PC-9 (cell line): Measurements from ENCODE around the gene ADRA2B. TPM values are rescaled to one million over a fixed set of nuclear protein-coding genes. Genes with fewer than 3 reads are reported as not detected.
"Not testable (repeated sequence)": the region's sequence is repeated elsewhere in the genome, so short reads cannot be mapped to it uniquely, and the experiment has no call there.

Source experiments
- BruUV-seq: library from RNA; stranded (reverse); fragments of 400-500 nt; replicated peaks from 2 replicates; lab custom pipeline; 2021; lab: Mats Ljungman, UMichigan
- CTCF ChIA-PET: fragments of 300-600 bp; sonication (Branson Sonifier 250); formaldehyde crosslinking; loops from one replicate; lab custom pipeline; 2022; ENCODE audit warnings: antibody characterized with exemption; lab: Charles Lee
- POLR2A ChIA-PET: fragments of 300-600 bp; sonication (Branson Sonifier 250); formaldehyde crosslinking; loops from one replicate; lab custom pipeline; 2022; ENCODE audit warnings: antibody characterized with exemption; ENCODE audit not compliant: unreplicated experiment; lab: Charles Lee
- DNase-seq, 2 experiments: peaks; one replicate each; pipeline versions ENCODE4 v3.0.0 to v3.0.0-alpha.2; 2015 to 2022; ENCODE audit warnings: mixed read lengths in 1 of 2
- H2AFZ ChIP-seq: fragments of 200-600 bp; sonication (generic); 2 replicates; pipeline ENCODE4 v1.8.1; 2017; ENCODE audit warnings: antibody characterized with exemption
- H3F3A ChIP-seq: fragments of 200-600 bp; sonication (generic); 2 replicates; pipeline ENCODE4 v1.8.1; 2017; ENCODE audit warnings: antibody characterized with exemption, mild to moderate bottlenecking, low read depth; ENCODE audit not compliant: insufficient read depth
- H3K27ac ChIP-seq: fragments of 200-600 bp; sonication (generic); 2 replicates; pipeline ENCODE4 v1.6.1; 2016; ENCODE audit warnings: mixed run types
- H3K27me3 ChIP-seq: fragments of 200-600 bp; sonication (generic); 2 replicates; pipeline ENCODE4 v1.6.1; 2016; ENCODE audit warnings: low read depth, mixed run types; ENCODE audit not compliant: insufficient read depth
- H3K36me3 ChIP-seq: fragments of 200-600 bp; sonication (generic); 2 replicates; pipeline ENCODE4 v1.6.1; 2016; ENCODE audit warnings: low read depth, mixed run types
- H3K4me1 ChIP-seq: fragments of 200-600 bp; sonication (generic); replicated peaks from 2 replicates; pipeline ENCODE4 v1.6.1; 2016; ENCODE audit warnings: mixed run types; ENCODE audit not compliant: insufficient read depth
- H3K4me2 ChIP-seq: fragments of 200-600 bp; sonication (generic); 2 replicates; pipeline ENCODE4 v1.6.1; 2017; ENCODE audit warnings: mixed run types
- H3K4me3 ChIP-seq: fragments of 200-600 bp; sonication (generic); 2 replicates; pipeline ENCODE4 v1.6.1; 2016; ENCODE audit warnings: mixed run types
- H3K79me2 ChIP-seq: fragments of 200-600 bp; sonication (generic); 2 replicates; pipeline ENCODE4 v1.6.1; 2017; ENCODE audit warnings: low read depth, mixed run types
- H3K9me2 ChIP-seq: fragments of 200-600 bp; sonication (generic); 2 replicates; pipeline ENCODE4 v1.8.1; 2017; ENCODE audit warnings: mild to moderate bottlenecking; ENCODE audit not compliant: insufficient read depth
- H3K9me3 ChIP-seq: fragments of 200-600 bp; sonication (generic); 2 replicates; pipeline ENCODE4 v1.8.1; 2016; ENCODE audit warnings: low read depth; ENCODE audit not compliant: insufficient read depth
- H4K20me1 ChIP-seq: fragments of 200-600 bp; sonication (generic); 2 replicates; pipeline ENCODE4 v1.8.1; 2017; ENCODE audit not compliant: insufficient read depth
- CTCF ChIP-seq: fragments of 200-600 bp; sonication (generic); conservative IDR thresholded peaks from 2 replicates; pipeline ENCODE4 v1.6.1; 2017; ENCODE audit warnings: mixed run types, antibody characterized with exemption, mild to moderate bottlenecking, moderate library complexity
- EZH2 ChIP-seq: fragments of 200-600 bp; sonication (generic); IDR thresholded peaks from 2 replicates; pipeline ENCODE4 v1.8.0; 2017; ENCODE audit warnings: antibody characterized with exemption, low read depth
- intact Hi-C: fragments of 100-400 bp; cut with micrococcal nuclease; formaldehyde crosslinking; loops from one replicate; pipeline ENCODE4 v1.10.0; 2022; ENCODE audit not compliant: unreplicated experiment
- total RNA-seq: library from RNA; stranded (reverse); gene quantifications from 2 replicates; pipeline ENCODE4 v1.2.3, GENCODE V29; 2021

Gene ADRA2B
- total RNA-seq, 1 experiment from 2014 or later, result 0.26 TPM

GRCh38 chr2:96142217-96143113, 26.1 kb upstream of the ADRA2B start:
- no peak for TF ChIP-seq EZH2
- TF ChIP-seq CTCF, result no peak
- Histone ChIP-seq H3K4me2 (no peak overlapping the region), H2AFZ (no peak overlapping the region), H3K36me3 (no peaks in the 10 kb centered on the region; the same call in 1 of the 2 replicates), H3K27ac (no peak overlapping the region), H3F3A (peaks cover 19% of the 10 kb centered on the region; the same call in 1 of the 2 replicates), H3K27me3 (no peaks in the 10 kb centered on the region), H3K79me2 (peaks cover 12% of the 10 kb centered on the region; the same call in 1 of the 2 replicates), H4K20me1 (no peaks in the 10 kb centered on the region), H3K4me1 (peaks cover 19% of the 10 kb centered on the region), H3K9me2 (no peaks in the 10 kb centered on the region), H3K9me3 (no peaks in the 10 kb centered on the region), H3K4me3 (no peak overlapping the region)
- intact Hi-C loops, result no loop called here
- DNase-seq, result no peak
- CTCF ChIA-PET, result no interaction called here
- BruUV-seq, result no TSS peak
- POLR2A ChIA-PET, result no interaction called here

GRCh38 chr2:96141624-96141967, 25.2 kb upstream of the ADRA2B start:
- BruUV-seq, H3K4me3 ChIP-seq, H3K9me2 ChIP-seq, H4K20me1 ChIP-seq, intact Hi-C loops, CTCF ChIA-PET, H3K36me3 ChIP-seq, H3K27me3 ChIP-seq, H3K4me2 ChIP-seq, H3K9me3 ChIP-seq, H2AFZ ChIP-seq, H3K27ac ChIP-seq, DNase-seq: not testable (repeated sequence)
- Histone ChIP-seq H3K79me2 (peaks cover 12% of the 10 kb centered on the region; the same call in 1 of the 2 replicates), H3K4me1 (peaks cover 19% of the 10 kb centered on the region), H3F3A (peaks cover 19% of the 10 kb centered on the region; the same call in 1 of the 2 replicates)
- POLR2A ChIA-PET, result interaction anchor here (0.6 kb wide), 1 partner anchor 701 kb away, joined by 13 read pairs; no protein-coding TSS in a partner anchor

GRCh38 chr2:96140941-96141623, 24.7 kb upstream of the ADRA2B start:
- TF ChIP-seq CTCF (no peak), EZH2 (no peak)
- POLR2A ChIA-PET, result interaction anchor here (0.6 to 0.7 kb wide), 2 partner anchors 67 to 701 kb away, joined by 9 to 13 read pairs; no protein-coding TSS in a partner anchor

More at GRCh38 chr2:96140941-96141623, 24.7 kb upstream of the ADRA2B start:
- peaks cover 19% of the 10 kb centered on the region for H3K4me1 ChIP-seq
- intact Hi-C loops, result no loop called here
- peaks cover 19% of the 10 kb centered on the region; the same call in 1 of the 2 replicates for H3F3A ChIP-seq
- H3K9me3 ChIP-seq, result no peaks in the 10 kb centered on the region
- H2AFZ ChIP-seq, result no peak overlapping the region
- H3K4me2 ChIP-seq, result no peak overlapping the region
- CTCF ChIA-PET, result no interaction called here
- BruUV-seq, result no TSS peak
- no peak overlapping the region for H3K27ac ChIP-seq
- no peaks in the 10 kb centered on the region for H3K27me3 ChIP-seq
- no peak for DNase-seq
- H3K4me3 ChIP-seq, result no peak overlapping the region
- peaks cover 12% of the 10 kb centered on the region; the same call in 1 of the 2 replicates for H3K79me2 ChIP-seq
- no peaks in the 10 kb centered on the region for H3K9me2 ChIP-seq
- no peaks in the 10 kb centered on the region; the same call in 1 of the 2 replicates for H3K36me3 ChIP-seq
- no peaks in the 10 kb centered on the region for H4K20me1 ChIP-seq
